ENCODE measurements around the gene DCDC2C.

Gene DCDC2C, protein sequence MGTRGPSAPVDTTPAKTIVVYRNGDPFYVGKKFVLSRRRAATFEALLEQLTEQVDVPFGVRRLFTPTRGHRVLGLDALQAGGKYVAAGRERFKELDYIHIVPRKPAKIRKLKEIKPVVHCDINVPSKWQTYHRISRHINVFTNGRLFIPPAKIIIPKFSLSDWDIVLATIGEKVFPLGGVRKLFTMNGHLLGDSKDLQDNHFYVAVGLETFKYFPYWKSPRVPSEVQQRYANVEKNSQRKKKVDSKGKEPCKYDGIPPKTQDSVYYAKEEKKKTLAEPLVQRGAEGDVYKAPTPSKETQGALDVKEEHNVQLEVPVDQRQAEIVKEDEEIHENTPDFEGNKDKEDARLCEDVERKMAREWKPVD

DNA sequence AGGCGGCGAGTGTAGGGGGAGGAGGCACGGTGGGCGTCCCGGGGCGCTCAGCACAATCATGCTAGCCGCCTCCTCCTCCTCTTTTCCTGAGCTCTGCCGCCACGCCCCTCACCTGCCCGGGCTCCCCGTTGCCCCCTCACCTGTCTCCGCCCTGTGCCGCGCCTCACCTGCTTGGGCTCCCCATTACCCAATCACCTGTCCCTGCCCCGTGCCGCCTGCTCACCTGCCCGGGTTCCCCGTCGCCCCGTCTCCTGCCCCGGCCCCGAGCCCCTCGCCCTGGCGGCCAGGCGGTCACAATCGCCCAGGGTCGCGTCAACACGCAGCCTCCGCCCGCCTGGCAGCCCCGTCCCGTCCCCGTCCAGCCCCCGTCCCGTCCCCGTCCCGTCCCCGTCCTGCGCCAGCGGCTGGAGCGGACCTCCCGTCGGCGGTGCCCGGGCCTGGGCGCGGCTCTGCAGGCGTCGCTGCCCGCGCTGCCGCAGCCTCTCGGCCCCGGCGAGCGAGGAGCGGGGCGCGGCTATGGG is at the start of gene DCDC2C:
Gene DCDC2C, plus strand, starts transcription at position 340 of the 521 bp plus-strand sequence. Its CDS starts 177 bp downstream, at position 517.
- no peak for DNase-seq

- no peak for DNase-seq
These were observed 49.4 kb upstream of the DCDC2C start for GRCh38 chr2:3654011-3654410.

DNA sequence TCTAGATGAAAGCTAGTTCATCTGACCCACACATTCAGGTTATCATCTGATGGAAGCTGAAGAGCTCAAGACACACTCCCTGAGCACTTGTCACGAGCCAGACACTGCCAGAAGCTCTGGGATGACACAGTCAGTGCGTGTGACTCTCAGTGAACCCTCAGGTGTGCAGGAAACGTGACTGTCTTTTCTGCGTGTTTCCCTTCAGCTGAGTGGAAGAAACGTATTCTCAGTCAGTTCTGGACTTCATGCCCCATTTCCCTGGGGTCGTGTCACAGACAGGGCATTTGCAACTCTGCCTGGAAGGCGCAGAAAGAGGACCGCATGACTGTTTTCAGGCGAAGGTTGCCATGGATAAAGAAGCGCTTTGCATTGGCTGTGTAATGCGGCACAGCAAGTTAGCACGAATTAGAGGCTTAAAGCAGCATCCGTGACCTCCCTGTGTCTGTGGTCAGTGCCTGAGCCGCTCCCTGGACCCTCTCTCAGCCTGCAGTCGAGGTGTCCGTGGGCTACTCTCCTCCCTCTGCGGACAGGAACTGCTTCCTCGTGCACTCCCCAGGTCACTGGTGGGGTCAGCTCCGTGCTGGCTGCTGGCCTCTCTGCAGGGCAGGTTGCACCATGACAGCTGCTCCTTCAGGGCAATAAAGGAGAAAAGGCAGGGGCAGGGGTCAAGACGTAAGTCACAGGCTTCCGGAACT is 48.7 kb upstream of the DCDC2C start:
- DNase-seq, result no peak

DNA sequence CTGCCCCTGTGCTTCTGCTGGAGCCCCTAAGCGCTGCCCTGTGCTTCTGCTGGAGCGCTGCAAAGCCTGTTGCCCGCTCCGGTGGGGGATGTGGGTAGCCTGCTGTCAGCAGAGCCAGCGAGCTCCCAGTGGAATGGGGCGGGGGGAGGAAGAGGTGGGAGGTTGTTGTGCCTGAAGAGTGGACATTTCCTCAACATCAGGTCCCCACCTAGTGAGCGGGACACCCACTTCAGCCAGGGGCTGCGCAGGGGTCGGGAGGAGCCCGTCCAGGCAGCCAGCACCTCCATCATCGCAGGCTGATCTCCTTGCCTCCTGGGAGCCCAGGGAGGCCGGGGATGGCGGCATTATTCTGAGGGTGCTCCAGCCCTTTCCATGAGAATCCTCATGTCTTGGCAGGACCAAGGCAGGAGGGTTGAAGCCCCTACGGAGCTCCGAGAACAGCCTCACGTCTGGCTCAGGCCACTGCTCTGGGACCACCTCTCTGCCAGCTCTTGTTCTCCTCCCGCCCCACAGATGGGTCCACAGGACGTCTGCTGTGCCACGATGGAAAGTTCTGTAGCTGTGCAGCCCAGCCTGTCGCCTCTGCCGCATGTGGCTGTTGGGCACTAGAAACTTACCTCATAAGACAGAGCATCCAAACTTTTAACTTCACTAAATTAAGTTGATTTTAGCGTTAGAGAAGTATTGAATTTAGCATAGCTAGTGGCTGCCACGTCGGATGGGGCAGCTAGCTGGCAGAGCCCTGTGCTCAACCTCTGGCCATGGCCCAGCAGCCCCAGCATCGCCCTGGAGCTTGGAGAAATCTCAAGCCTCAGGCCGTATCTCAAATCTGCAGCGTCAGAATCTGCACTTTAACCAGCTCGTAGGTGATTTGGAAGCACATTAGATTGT is 47.3 kb upstream of the DCDC2C start:
- DNase-seq, result no peak

DNA sequence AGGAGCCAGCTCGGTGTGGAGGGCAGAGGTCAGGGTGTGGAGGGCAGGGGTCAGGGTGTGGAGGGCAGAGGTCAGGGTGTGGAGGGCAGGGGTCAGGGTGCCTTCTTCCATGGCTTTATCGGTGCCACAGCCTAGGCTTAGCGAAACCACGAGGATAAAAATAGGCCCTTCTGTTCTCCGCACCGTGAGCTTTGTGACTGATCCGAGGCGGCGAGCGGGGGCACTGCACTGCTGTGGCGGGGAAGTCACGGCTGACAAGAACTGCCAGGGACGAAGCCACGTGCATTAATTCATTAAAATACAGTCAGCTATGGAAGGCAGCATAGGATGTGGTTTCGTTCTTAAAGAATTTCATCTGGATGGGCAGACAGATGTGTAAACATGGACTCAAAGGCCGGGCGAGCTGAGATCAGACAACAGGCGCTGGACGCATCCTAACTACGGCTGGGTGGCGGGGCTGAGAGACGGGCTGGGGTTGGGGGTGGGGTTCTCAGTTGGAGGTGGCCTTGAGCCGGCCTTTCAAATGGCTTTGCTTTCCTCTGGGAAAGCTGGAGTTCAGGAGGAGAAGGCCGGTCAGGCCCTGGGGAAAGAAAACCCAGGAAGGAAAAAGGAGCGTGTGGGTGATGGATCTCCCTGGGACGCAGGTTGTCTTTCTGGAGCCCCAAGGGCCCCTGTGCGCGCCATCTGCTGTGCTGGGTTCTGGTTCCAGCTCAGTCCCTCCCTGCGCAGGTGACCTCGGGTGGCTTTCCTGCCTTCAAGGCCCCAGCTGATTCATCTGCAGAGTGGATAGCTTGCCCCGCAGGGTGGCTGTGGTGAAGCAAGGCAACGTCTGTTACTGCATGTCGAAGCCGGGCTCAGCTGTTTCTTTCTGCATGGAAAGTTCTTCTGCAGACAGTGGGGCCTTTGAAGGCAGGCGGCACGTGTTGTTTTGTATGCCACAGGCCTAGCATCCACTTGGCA is 46.3 kb upstream of the DCDC2C start:
- DNase-seq, result no peak

GRCh38 chr2:3657881-3658280 is 45.5 kb upstream of the DCDC2C start, which contains the start of gene ALLC:
TSS of gene ALLC (plus strand) at chr2:3658200. CDS start at chr2:3671158, 12,958 bp downstream.
- DNase-seq, result no peak

DNA sequence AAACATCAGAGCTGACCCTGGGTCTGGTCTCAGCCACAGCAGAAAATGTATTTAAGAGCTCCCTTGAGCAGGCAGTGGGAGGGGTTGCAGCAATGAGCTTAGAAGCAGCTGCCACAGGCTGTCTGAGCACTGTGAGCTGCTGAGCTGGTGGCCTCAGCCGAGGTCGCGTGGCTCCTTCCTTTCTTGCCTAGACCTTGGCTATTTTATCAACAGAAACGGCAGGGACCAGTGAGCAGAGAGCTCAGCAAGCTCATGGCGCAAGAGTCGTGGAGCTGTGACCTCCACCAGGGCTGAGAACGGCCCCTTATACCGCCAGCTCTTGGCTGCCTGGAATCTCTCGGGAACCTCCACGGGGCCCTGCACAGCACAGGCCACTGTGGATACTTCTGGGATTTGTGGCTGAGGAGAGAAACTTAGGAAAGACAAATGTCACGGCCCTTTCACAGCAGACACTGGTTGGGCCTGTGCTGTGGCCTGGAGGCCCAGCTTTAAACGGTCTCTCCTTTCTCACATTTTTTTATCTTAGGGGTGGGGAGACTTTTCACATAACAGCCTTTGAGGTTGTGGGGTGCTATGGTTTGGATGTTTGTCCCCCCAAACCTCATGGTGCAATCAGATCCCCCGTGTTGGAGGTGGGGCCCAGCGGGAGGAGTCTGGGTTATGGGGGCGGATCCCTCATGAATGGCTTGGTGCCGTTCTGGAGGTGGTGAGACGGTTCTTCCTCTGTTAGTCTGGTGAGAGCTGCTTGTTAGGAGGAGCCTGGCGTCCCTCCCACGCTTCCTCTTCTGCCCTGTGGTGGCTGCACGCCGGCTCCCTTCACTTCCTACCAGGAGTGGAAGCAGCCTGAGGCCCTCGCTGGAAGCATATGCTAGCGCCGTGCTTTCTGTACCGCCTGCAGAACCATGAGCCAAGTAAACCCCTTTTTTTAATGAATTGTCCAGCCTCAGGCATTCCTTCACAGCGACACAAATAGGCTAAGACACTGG is 43.6 kb upstream of the DCDC2C start:
- DNase-seq, result no peak

GRCh38 chr2:3660640-3661039 is 42.7 kb upstream of the DCDC2C start:
- peak in 1 of 2 experiments; percentile 30 for DNase-seq

- DNase-seq, result no peak
These were observed 42.2 kb upstream of the DCDC2C start for GRCh38 chr2:3661149-3661660.

DNA sequence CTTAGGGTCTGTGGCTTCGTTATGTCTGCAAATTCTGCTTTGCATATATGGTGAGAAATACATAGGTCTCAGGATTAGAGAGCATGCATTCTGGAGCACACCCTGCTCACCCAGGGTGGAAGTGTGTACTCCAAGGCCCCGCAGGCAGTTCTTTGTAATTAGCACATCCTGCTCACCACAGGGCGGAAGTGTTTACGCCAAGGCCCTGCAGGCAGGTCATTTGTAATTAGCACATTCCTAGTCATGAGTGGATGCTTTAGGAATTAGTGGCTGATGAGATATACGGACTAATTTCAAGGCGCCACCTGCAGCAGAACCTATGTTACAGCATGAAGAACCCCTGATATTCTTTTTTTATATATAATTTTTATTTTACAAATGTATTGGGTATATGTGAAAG is 41.1 kb upstream of the DCDC2C start:
- DNase-seq, result no peak

DNA sequence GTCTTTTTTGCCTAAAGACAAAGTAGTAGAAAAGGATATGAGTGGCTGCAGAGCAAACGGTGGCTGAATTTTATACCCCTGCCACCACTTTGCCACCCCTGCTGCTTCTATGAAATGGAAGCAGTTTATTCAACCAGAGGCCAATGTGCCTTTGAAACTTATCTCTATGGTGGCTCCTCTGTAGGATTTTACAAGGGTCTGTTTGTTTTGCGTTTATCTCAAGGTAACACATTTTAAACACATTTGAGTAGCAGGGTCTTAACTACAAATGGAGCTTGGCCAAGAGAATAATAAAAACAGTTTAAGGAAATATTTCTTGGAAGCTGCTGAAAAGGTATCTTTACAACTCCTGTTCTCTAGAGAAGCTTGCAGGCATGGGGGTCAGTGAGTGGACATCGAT is 39.3 kb upstream of the DCDC2C start:
- no peak for DNase-seq

DNA sequence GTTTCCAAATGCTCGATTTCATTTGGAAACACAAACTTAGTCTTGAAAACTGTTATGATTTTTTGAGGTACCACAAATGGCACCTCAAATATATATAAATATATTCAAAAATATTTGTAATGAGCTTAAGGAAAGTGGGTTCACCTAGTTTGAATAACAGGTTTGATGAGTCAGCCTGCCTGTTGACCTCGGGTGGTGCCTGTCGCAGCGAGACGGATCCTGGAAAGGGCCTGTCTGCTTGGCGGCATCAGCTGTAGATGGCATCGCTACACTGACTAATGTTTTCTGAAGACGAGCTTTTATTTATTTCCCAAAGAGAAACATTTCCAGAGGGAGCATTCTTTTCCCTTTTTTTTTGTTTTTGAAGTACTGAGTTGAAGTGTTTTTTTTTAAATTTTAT is 38.5 kb upstream of the DCDC2C start:
- DNase-seq, result no peak

DNA sequence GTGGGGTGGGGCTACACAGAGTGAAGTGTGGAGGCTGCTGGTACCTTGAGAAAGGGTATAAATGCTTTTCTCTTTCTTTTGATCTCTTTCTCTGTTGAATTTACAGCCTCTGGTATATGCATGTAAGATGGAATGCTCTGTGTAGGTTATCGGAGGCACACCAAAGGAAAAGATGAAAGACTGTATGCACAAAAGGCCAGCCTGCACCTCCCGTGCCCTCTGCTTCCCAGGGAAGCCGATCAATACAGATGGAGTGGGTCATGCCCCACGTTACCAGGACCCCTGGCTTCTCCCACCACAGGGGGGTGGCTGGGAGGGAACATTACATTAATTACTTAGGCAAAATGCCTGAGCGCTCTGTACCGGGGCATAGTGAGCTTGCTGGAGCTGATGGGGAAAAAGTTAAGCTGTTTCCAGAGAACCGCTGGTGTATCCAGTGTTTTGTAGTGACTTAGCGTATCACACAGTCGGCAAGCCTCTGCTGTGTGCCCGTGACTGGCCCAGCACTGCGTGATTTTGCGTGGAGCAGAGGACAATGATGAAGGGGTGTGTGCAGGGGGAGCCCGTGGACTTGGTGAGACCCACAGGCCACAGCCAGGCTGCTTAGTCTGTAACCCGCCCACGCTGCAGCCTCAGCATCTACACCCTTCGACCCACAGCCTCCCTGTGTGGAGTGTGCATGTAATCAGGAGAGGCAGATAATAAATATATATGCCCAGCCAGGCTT is 37.3 kb upstream of the DCDC2C start:
- peak in 1 of 2 experiments; percentile 4 for DNase-seq

GRCh38 chr2:3666613-3666975 is 36.8 kb upstream of the DCDC2C start:
- no peak for DNase-seq

- DNase-seq, result peak; percentile 1 to 3
These were observed 36.2 kb upstream of the DCDC2C start for GRCh38 chr2:3667151-3667631.

DNA sequence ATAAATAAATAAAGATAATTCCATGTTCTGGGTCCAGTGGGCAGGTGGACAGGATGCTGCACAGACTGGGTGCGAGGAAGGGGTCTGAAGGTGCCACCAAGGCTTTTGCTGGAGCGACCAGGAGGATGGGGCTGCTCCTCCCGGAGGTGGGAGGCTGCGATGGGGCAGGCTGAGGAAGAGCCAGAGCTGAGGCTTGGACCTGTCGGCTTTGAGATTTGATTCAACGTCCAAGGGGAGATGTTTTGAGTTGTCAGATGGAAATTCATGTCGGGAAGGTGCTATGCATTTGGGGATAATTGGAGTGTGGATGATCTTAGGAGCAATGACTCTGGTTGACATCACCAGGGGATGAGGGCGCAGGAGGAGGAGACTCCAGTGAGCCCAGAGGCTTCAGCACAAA is 33.7 kb upstream of the DCDC2C start:
- no peak for DNase-seq

GRCh38 chr2:3670376-3670775 is 33.0 kb upstream of the DCDC2C start:
- no peak for DNase-seq

DNA sequence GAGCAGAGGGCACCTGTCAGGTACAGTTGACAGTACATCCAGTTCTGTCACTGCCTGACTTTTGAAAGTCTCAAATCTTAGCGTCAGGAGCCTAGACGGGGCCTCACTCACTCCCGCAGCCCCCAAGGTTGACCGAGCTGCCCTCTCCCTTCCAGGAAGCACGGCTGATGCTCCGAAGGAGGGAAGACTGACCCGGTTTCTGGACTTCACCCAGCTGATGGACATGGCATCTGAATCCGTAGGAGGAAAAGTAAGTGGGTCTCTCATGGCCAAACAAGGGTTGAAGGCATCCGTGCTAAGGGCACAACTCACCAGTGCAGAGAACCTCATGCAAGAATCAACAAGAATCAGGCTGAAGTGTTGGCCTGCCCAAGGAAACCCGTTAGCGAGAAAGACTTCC is 32.4 kb upstream of the DCDC2C start:
- no peak for DNase-seq
